GM12878 (cell line): ENCODE measurements around the gene CACNA1A.

Experiments used
- CBX5 ChIP-seq: sonication (generic); IDR thresholded peaks from 2 replicates; pipeline ENCODE4 v1.6.1; 2016; ENCODE audit warnings: low read depth, moderate library complexity, mild to moderate bottlenecking, inconsistent platforms
- CEBPB ChIP-seq, 2 experiments: fragments of 150-350 bp in 1 of 2; IDR thresholded peaks; 2 replicates each; pipeline ENCODE4 v1.6.1; 2012 to 2014; ENCODE audit warnings: low read depth in 2 of 2, low read length in 2 of 2, borderline replicate concordance in 1 of 2, inconsistent platforms in 1 of 2
- CHD4 ChIP-seq: fragments of 200-600 bp; sonication (generic); IDR thresholded peaks from 2 replicates; pipeline ENCODE4 v1.6.1; 2016; ENCODE audit warnings: mild to moderate bottlenecking
- KAT2A ChIP-seq: conservative IDR thresholded peaks from 2 replicates; pipeline ENCODE4 v1.6.1; 2011; ENCODE audit warnings: low read depth, low read length; ENCODE audit not compliant: control insufficient read depth
- PML ChIP-seq: IDR thresholded peaks from 2 replicates; pipeline ENCODE4 v1.6.1; 2012; ENCODE audit warnings: low read length, inconsistent platforms
- POLR2A ChIP-seq: IDR thresholded peaks from 2 replicates; pipeline ENCODE4 v1.6.1; 2011; ENCODE audit warnings: low read depth, mild to moderate bottlenecking, low read length
- POLR2AphosphoS5 ChIP-seq: IDR thresholded peaks from 2 replicates; pipeline ENCODE4 v1.6.1; 2011; ENCODE audit warnings: mild to moderate bottlenecking, low read length, inconsistent platforms
- POU2F2 ChIP-seq: IDR thresholded peaks from 3 replicates; pipeline ENCODE4 v1.6.1; 2011; ENCODE audit warnings: low read depth, mild to moderate bottlenecking, low read length, borderline replicate concordance
- TAF1 ChIP-seq: IDR thresholded peaks from 2 replicates; pipeline ENCODE4 v1.6.1; 2011; ENCODE audit warnings: mild to moderate bottlenecking, low read depth, low read length, borderline replicate concordance
- ZBTB11 ChIP-seq: fragments of 450-650 bp; formaldehyde crosslinking; IDR thresholded peaks from 2 replicates; pipeline ENCODE4 v1.5.0; 2022; ENCODE audit warnings: mild to moderate bottlenecking, missing genetic modification characterization
- TF ChIP-seq, protein P1 (sequence below), 3 experiments: IDR thresholded peaks in 2 of 3; conservative IDR thresholded peaks in 1 of 3; 2 replicates each; pipeline ENCODE4 v1.5.1; 2011; ENCODE audit warnings: low read depth in 3 of 3, low read length in 3 of 3, mild to moderate bottlenecking in 3 of 3, control low read depth in 2 of 3, moderate library complexity in 2 of 3, inconsistent platforms in 1 of 3, mixed read lengths in 1 of 3; ENCODE audit not compliant: control insufficient read depth in 2 of 3, insufficient read depth in 1 of 3; ENCODE audit errors: extremely low read depth in 1 of 3
- TF ChIP-seq, protein P2 (sequence below): IDR thresholded peaks from 2 replicates; pipeline ENCODE4 v1.6.1; 2012; ENCODE audit warnings: low read depth, low read length, improper control_type of control experiment

DNA sequence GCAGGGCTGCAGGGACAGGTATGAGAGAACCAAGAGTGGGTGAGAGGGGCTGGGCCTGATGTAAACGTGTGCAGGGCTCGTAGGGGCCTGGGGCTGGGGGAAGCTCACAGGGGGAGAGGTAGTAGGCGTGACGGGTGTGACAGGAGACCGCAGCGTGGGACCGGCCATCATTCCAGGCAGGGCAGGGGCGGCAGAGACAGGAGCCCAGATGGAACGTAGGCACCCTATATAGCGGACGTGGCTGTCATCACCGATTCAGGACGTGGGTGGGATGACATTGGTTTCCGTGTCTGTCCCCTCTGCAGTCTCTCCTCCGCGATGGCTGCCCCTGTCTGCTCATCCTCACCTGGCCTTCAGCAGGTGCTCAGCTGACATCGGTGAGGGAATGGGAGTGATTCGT, 307.6 kb downstream of the CACNA1A start:
- TF ChIP-seq, protein P1, sequence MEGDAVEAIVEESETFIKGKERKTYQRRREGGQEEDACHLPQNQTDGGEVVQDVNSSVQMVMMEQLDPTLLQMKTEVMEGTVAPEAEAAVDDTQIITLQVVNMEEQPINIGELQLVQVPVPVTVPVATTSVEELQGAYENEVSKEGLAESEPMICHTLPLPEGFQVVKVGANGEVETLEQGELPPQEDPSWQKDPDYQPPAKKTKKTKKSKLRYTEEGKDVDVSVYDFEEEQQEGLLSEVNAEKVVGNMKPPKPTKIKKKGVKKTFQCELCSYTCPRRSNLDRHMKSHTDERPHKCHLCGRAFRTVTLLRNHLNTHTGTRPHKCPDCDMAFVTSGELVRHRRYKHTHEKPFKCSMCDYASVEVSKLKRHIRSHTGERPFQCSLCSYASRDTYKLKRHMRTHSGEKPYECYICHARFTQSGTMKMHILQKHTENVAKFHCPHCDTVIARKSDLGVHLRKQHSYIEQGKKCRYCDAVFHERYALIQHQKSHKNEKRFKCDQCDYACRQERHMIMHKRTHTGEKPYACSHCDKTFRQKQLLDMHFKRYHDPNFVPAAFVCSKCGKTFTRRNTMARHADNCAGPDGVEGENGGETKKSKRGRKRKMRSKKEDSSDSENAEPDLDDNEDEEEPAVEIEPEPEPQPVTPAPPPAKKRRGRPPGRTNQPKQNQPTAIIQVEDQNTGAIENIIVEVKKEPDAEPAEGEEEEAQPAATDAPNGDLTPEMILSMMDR (IDR thresholded peaks at IDR 0.05 in 2 of 3, conservative IDR thresholded peaks at IDR 0.05 in 1 of 3; ENCODE audit: control insufficient read depth in 2 of 3, extremely low read depth in 1 of 3, insufficient read depth in 1 of 3, low read depth in 3 of 3, low read length in 3 of 3), result no peak
- no peak for TF ChIP-seq POLR2A
- no peak for TF ChIP-seq CHD4
- TF ChIP-seq, protein P2, sequence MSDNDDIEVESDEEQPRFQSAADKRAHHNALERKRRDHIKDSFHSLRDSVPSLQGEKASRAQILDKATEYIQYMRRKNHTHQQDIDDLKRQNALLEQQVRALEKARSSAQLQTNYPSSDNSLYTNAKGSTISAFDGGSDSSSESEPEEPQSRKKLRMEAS, result no peak
- no peak for TF ChIP-seq POLR2AphosphoS5
- TF ChIP-seq TAF1, result no peak
- TF ChIP-seq PML, result no peak
- no peak for TF ChIP-seq CEBPB (IDR thresholded peaks at IDR 0.05; ENCODE audit: borderline replicate concordance in 1 of 2, low read depth in 2 of 2, low read length in 2 of 2)
- no peak for TF ChIP-seq ZBTB11 (CRISPR knock-in tag)
- no peak for TF ChIP-seq CBX5
- TF ChIP-seq POU2F2, result no peak
- no peak for TF ChIP-seq KAT2A
